OCI-M1 (cell line): ENCODE data around the gene SMAD5.
A peak's percentile ranks its signal among the peaks of the same experiment; 100 is the strongest.

ENCODE experiments used
- DNase-seq: peaks from one replicate; lab custom pipeline; 2025; lab: John Stamatoyannopoulos, UW

The SMAD5 gene

DNA sequence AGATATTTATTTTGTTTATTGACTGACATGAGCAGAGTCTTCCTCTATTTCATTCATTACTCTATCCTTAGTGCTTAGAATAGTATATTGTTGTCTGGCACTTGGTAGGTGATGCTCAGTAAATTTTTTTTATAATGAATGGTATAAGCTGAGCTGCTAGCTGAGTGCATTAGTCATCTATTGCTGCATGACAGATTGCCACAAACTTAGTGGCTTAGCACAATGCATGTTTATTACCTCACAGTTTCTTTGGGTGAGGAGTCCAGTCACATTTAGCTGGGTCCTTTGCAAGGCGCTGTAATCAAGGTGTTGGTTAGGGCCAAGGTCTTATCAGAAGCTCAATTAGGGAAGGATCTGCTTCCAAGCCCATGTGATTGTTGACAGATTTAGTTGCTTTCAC is 23.1 kb downstream of the SMAD5 start:
- DNase-seq = peak; percentile 46

DNA sequence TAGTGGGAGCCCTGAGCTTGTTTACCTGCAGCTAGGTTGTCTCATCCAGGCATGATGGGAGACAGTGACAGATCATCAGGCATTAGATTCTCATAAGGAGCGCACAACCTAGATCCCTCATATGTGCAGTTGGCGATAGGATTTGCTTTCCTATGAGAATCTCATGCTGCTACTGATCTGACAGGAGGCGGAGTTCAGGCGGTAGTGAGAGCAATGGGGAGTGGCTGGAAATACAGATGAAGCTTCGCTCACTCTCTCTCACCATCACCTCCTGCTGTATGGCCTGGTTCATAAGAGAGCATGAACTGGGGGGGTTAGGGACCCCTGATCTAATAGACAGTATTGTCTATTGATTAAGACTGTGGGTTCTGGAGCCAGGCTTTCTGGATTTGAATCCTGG is 24.9 kb downstream of the SMAD5 start:
- no peak for DNase-seq

DNA sequence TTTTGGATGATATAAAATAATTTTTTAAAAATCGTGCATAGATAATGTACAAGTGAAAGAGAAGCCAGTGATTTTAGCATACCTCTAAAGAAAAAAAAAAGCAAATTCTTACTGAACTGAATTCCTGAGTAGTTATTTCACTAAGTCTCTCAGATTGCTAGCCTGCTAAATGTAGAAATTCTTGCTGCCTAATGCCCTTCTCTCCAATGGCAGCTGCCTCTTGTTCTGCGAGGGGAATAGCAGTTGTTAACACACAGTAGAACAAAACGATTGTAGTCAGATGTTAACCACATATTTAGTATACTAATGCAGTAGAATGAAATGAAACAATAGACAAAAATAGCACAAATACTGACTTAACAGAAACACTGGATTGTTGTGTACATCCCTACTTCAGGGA is 26.8 kb downstream of the SMAD5 start:
- DNase-seq = no peak

DNA sequence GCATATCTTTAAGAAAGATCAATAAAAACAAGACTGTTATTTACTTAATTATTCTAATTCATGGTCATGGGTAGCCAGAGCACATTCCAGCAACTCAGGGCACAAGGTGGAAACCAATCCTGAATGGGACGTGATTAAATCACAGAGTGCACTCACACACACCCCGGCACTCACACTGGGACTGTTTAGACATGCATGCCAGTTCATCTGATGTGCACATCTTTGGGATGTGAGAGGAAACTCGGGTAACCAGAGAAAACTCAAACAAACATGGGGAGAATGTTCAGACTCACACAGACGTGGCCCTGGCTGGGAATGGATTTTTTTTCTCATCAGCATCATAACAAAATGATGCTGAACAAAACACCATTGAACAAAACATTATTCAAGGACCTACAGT is 29.4 kb downstream of the SMAD5 start:
- DNase-seq = no peak

DNA sequence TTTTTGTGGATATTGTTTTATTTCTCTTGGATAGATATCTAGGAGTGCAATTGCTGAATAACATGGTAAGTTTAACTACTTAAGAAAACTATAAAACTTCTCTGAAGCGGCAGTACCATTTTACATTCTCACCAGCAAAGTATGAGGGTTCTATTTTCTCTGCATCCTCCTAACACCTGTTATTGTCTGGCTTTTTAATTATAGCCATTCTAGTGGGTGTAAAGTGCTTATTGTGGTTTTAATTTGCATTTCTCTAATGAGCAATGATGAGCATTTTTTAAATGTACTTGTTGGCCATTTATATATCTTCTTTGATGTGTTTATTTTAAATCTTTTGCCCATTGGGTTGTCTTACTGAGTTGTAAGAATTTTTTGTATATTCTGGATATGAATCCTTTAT is 31.6 kb downstream of the SMAD5 start:
- DNase-seq = no peak

DNA sequence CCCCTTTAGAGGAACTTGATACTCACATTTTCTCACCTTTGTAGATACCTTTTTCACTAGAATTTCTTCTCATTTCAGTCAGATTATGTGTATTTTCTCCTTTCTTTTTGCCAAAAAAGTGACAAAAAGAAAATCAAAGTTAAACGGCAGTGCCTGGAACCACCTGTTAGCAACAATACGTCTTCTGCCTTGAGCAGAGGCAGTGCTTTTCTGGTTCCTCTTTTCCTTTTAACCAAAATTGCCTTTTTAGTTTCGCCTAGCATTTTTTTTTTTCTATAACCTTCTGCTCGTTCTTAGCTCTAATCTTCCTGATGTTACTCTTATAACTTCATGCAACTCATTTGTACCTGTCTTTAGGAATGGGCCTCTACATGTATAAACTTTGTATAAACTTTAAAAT is 34.3 kb downstream of the SMAD5 start:
- DNase-seq = no peak

DNA sequence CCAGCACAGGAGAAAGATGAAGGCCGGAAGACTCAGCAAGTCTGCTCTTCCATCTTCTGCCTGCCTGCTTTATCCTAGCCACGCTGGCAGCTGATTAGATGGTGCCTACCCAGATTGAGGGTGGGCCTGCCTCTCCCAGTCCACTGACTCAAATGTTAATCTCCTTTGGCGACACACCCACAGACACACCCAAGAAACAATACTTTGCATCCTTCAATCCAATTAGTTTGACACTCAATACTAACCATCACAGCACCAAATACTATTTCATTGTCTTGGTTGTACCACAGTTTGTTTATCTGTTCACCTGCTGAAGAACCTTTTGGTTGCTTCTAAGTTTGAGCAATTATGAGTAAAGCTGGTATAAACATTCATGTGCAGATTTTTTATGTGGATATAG is 36.6 kb downstream of the SMAD5 start:
- DNase-seq = no peak

DNA sequence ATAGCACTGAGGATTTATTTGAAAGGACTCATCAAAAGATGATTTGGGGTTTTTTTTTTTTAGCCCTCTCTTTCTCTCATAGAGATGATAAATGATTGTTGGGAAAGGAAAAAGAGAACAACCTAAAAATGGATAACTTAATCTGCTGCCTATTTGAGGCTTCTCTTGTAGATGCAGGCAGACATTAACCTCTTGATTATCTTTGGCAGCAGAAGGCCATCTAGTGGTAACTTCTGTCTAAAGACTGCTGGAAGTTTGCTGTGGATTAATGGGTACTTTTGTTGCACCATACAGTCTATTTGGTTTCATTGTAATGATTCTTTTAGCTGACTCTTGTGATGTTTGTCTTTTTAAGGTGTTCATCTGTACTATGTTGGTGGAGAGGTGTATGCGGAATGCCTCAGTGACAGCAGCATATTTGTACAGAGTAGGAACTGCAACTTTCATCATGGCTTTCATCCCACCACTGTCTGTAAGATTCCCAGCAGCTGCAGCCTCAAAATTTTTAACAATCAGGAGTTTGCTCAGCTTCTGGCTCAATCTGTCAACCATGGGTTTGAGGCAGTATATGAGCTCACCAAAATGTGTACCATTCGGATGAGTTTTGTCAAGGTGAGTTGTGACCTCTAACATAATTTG is 41.5 kb downstream of the SMAD5 start:
- peak; percentile 83 for DNase-seq

DNA sequence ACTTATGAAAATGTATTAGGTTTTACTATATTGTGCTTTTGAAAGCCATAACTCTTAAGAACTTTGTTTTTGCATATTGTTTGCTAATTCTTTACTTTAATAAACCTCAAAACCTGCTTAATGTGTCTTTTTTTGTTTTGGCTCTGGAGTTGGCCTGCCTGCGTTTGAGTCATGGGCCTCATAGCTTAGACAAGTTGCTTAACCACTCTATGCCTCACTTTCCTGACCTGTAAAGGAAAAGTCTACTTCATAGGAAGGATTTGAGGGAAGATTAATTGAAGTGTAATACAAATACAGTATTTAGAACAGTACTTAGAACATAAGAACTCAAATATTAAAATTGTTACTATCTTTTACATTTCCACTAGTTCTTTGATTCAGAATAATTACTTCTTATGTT is 50.0 kb downstream of the SMAD5 start:
- no peak for DNase-seq

DNA sequence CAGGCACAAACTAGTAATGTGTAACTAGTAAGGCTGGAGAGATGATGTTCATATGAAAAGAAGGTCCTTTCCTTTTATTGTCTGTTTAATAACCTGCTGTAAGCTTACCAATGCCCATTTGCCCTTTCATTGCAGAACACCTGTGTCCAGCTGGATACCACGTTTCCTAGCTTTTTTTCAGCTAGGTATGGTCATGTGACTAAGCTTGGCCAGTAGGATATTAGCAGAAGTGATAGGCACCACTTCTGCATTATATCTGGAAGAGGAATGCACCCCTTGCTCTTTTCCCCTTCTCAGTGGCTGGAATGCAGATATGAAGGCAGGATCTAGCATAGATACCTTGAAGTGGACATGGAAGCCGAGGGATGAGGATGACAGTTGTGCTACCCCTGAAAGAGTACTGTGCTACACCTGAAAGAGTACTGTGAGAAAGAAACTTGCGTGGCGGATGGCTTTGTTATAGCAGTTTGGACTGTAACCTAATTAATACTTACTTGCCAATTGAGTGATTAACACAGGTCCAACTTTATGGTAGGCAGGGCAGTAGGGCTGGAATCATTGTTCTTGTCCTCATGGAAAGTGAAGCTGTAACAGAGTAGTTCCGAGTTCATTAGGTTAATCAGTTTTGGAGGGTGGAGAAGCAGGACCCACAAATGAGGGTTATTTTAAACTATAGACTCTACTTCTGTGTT is 53.5 kb downstream of the SMAD5 start:
- no peak for DNase-seq

DNA sequence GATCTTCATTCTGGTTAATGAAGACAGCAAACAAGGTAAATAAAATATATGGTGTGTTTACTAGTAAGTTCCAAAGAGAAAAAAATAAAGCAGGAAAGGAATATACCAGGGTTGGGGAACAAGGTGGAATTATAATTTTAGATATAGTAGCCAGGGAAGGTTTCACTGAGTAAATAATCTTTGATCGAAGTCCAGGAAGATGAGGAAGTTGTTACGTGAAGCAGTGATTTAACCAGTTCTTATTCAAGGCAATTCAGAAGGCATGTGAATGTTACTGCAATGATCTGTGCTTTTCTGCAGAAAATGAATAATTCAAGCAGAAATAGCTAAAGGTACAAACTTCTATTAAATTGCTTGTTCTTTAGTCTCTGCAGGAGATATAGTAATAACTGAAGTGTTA is 54.2 kb downstream of the SMAD5 start:
- DNase-seq = no peak

DNA sequence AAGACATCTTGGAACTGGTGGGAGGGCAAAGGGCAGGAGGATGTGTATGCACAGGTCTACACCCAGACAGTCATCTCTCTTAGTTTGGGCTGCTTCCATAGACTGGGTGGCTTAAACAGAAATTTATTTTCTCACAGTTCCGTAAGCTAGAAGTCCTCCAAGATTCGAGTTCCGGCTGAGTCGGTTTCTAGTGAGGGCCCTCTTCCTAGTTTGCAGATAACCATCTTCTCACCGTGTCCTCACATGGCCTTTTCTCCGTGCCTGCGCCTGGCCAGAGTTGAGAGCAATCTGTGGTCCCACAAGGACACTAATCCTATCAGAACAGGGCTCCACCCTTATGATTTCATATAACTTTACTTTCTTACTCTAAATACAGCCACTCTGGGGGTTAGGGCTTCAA is 56.2 kb downstream of the SMAD5 start:
- DNase-seq = no peak

DNA sequence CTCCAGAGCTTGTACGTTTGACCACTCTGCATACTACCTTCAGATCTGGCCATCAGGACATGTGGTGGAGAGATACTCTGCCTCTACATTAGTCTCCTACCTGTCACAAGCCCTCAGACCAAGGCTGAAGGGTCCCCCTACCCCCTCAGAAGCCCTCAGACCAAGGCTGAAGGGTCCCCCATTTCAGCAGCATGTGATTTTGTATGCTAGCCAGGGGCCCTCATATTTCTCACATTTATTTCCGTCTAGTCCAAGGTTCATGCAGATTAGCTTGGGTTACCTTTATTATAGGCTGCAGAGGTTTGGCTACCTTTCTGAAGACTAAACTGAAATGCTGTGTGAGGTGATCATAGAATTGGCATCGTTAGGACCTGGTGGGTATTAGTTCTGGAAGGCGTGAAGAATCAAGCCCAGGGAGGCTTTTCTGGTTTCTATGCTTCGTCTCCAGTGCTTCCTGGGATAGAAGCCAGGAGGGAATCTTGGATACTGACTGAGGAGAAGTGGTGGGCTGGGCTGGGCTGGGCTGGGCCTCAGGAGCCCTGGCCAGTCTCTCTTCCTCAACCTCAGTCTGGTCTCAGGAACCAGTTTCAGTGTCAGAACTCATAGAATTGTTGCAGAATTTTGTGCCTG is 57.6 kb downstream of the SMAD5 start:
- no peak for DNase-seq

DNA sequence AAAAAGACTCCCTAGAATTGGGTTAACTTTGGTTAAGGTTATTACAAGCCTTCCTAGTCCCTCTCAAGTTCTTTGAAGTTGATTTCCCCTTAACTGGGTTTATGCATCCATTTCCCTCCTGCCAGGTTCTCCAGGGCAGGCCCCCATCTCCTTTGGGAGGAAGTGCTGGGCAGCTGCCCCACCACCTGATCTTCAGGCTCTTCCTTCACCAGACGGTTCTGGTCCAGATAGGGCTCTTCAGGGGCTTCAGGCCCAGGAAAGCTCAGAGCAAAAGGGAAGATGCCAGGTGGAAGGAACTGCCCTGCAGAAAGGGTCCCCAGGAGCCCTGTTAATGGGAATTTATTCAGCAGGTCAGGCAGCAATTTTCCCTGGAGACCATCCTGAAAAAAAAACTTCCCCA is 58.3 kb downstream of the SMAD5 start:
- DNase-seq = no peak

DNA sequence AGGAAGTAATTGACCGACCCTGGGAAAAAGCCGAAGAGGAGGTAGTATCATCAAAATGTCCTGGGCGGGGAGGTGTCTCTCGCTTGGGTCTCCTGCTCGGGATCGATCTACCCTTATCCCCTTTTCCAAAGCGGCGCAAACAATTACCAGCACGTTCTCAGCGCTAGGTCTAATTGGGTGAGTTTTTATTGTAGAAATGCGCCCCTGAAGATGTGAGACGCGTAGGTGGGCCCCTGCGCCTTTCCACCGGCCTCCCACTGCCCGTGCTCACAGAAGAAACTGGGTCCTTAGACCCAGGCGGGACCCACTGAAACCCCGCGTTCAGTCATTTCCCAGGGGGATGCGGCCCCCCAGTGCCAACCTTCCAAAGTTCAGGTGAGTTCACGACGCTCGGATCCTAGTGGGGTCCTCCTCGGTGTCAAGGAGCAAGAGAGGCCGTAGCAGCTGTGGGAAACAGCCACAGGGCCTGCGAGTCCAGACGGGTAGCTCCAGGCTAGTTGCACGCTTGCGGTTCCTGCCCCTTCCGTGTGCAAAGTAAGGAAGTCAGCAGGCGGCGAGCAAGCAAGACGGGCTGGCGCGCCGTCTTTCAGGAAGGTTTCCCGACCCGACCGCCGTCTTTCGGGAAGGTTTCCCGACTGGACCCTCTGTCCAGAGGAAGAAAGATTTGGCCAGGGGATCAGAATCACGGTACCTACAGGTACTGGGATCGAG is 58.8 kb downstream of the SMAD5 start:
- no peak for DNase-seq

DNA sequence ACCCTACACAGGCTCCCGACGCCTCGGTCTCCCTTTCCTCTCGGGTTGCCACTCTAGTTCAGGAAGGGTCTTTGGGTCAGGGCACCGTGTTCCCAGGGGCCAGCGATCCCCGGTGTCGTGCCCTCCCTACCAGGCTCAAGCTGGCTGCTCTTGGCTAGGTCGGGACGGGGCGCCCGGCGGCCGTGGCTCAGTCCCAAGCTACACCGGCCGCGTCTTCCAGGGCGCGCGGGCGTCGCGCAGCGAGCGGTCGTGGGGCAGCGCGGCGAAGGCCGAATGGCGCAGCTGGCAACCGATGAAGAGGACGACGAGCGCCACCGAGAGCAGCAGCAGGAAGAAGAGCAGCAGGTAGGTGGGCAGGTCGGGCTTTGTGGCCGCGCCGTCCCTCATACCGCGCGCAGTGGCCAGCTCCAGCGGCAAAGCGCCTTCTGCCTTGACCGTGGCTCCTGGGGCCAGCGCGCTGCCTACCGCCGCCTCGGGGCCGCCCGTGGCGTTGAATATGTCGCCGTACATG is 59.4 kb downstream of the SMAD5 start:
- DNase-seq = no peak

DNA sequence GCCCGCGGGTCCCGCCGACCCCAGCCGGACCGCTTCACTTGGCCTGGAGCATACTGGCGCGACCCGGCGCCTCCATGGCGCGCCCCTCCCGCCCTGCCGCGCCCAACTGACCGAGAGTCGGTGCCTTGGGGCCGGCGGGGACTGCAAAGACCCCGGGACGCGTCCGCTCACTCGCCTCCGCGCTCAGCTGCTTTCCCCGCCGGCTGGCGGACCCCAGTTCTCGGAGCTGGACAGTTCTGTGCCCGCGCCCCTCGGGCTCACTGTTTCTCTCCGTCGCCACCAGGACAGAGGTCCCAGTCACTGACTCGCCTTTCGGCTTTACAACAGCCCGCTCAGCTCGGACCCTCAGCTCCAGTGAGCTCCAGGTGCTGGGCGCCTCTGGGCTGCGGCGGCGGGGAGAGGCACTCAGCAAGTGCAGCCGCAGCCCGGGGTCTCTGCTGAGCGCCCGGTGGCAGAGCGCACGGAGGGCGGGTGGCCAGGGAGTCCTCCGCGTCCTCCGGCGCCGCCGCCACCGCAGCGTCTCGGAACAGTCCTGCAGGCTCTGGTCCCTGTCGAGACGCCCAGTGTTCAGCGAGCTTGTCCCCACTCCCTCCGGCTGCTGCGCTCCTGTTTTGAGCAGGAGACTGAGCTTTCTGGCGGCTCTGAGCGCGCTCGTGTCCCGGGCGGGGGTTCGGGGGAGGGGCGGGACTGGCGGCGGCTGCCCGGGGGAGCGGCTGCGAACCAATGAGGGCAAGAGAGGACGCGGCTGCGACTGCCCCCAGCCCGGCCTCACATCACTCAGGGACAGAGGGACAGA is 60.1 kb downstream of the SMAD5 start, which contains the start of gene SMIM32:
Gene SMIM32 (minus strand): TSS at position 637 of the 796 bp plus-strand sequence. CDS start 638 bp downstream, outside the sequence.
- DNase-seq = no peak

DNA sequence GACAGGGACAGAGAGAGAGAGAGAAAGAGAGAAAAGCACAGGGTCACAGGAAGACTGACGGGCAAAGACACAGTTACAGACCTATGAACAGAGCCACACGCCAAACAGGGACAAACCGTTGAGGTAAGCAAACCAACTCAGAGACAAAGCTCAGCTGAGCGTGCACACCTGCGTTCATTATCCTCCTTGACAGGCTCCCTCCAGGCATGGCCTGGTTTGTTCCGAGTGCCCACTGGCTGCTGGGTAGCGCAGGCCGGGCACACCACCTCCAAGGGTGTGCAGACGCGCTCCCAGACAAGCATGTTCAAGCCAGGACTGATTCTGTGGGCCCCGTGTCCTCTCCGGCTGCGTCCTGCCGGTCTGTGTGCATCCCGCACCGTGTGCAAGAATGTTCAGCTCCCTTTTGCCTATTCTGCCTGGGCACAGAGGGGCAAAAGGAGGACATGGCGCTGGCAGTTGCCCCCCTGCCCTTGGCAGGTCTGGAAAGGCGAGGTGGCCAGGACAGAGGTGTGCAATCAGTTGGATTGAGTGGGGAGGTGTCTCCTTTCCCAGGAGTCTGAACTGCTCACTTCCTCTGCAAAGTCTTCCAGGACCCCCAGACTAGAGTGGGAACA is 60.8 kb downstream of the SMAD5 start:
- no peak for DNase-seq

DNA sequence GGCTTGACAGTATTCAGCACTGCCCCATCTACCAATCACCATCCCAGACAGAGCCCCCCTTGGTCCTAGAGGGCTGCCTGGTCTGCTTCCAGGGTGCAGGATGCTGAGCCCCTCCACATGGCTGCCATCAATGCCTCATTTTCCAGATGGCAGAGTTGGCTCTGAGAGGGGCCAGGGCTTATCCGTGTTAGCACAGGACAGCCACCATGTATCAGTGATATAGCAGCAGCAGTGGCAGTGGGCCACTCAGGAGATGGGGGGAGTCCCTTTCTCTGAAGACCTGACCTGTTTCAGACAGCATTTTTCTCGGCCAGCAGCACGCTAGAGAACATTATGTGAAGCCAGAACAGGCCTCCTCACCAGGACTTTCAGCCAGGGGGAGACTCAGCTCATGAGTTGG is 61.9 kb downstream of the SMAD5 start:
- DNase-seq = no peak

DNA sequence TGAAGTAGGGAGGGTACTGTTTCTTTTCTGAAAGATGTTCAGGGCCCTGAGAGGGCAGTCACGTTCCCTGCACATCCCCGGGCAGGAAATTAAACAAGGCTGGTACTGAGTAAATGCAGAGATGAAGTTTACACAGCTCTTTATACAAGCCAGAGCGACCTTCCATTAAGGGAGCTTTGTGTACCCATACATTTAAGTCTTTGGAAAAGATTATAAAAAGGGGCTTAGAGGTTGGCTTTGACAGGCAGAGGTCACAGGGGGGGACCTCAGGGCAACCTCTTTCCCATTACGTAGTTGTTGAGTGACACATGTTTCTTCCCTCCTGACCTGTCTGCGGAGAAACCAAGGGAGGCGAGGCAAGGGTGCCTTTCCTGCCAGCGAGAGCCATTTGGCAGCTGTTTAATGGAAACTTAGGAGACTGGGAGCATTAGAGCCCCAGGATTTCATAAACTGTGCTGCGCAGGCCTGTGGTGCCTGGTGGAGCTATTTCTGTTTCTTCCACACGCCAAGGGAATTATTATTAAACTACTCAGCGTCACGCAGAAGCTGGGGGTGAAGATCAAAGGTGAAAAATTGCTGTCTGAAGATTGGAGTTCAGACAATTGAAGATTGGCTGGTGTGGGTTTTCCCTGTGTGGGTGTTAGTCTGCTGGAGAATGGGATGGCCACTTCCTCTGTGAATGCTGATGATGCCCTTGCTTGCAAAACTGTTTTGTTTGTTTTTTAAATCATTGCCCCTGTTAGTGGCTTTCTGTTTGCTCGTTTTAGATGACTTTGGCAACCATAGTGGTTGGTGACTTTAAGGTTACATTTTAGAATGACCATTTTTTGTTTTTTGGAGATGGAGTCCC is 63.6 kb downstream of the SMAD5 start:
- DNase-seq = no peak
